ENCODE measurements around the gene CENPU.
"Not testable (repeated sequence)": the region's sequence is repeated elsewhere in the genome, so short reads cannot be mapped to it uniquely, and the experiment has no call there.

Gene CENPU

DNA sequence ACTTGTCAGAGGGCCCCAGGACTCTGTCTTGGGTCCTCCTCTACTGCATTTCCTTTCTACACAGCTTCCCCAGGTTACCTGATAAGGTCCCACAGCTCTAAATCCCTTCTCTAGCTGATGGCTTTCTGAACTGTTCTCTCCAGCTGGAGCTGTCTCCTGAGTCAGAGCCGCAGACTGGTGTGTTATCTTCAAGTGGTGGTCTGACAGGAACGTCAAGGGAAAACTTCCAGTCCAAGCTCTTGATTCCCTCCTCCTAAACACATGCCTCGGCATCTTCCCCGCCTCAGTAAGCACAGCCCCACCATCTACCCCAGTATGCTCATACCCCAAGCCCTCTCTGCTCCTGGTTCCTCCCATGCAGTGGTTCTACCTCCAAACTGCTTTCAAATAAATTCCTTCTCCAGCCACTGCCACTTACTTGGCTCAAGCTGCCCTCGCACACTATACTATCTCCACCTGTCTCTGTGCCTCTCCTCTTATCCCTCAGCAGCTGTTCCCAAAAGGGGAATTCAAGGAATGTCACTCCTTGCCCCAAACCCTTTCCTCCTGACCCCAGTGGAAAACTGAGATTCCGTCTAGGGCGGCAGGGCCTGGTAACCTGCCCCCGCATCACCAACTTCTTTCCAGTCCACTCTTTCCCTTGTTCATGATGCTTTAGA is 17.2 kb upstream of the CENPU start:
- no peak for DNase-seq

DNA sequence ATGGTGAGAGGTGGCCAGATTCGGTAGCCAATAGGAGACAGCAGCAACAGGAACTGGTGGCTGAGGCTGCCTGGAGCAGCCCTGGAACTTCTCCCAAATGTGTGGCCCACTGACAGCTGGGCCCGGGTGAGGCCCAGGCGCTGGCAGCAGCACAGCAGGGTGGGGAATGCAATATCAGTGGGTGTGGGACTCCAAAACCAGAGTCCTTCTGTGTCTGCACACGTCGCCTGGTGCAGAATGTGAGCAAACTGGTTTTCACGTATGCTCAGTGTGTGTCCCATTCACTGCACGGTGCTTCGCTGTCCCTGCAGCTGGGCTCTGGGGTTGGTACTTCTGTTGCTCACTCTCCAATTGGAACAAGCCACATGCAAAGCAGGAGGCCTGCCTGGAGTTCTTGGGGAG is 14.4 kb upstream of the CENPU start:
- DNase-seq = no peak

DNA sequence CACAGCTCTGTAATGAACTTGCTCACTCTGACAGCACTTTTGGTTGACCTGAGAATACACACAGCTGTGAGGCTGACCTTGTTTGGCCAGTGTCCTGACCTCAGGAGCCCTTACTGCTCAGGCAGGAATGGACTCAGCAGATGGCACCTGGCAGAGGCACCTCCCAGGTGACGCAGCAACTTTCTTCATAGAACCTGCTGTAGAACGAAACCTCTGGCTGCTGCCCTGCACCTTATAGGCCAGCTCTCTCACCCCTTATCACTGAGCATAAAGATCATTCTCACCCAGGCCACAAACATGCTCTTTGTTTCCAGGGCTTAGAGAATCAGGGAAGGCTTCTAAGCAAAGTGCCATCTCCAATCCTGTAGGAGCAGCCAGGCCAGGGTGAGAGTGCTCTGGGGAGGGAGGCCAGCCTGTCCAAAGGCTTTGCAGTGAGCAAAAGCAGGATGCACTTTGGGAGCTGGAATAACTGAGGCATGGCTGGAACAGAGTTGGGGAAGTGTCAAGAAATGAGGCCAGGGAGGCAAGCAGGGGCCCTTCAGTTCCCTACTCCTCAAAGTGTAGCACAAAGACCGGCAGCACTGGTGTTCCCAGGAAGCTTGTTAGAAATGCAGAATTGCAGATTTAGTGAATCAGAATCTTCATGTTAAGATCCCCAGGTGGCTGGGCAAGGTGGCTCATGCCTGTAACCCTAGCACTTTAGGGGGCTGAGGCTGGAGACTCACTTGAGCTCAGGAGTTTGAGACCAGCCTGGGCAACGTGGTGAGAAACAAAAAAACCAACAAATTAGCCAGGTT is 13.3 kb upstream of the CENPU start:
- no peak for DNase-seq

GRCh38 chr4:184745831-184746795 is 12.2 kb upstream of the CENPU start:
- no peak for DNase-seq

GRCh38 chr4:184744236-184744635 is 10.3 kb upstream of the CENPU start:
- DNase-seq = no peak

DNA sequence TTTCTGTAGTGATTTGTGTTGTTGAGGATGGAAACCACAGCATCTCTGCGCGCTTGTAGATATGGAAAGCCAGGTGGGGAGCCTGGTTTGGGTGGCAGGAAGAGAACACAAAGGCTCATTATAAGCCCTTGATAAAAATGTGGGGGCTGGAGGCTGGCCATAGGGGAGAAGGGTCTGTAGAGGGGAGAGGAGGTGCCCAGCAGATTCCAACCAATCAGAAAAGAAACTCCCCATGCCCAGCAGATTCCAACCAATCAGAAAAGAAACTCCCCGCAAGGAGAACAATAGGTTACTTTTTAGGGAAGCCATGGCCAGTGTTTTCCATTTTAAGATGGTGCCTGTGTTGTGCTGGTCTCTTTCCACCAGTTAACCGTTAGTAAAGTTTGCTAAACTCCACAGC is 9.8 kb upstream of the CENPU start:
- no peak for DNase-seq

DNA sequence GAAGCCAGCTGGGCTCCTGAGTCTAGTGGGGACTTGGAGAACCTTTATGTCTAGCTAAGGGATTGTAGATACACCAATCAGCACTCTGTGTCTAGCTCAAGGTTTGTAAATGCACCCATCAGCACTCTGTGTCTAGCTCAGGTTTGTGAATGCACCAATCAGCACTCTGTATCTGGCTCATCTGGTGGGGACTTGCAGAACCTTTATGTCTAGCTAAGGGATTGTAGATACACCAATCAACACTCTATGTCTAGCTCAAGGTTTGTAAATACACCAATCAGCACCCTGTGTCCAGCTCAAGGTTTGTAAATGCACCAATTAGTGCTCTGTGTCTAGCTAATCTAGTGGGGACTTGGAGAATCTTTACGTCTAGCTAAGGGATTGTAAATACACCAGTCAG is 7.8 kb upstream of the CENPU start:
- not testable (repeated sequence) for DNase-seq

DNA sequence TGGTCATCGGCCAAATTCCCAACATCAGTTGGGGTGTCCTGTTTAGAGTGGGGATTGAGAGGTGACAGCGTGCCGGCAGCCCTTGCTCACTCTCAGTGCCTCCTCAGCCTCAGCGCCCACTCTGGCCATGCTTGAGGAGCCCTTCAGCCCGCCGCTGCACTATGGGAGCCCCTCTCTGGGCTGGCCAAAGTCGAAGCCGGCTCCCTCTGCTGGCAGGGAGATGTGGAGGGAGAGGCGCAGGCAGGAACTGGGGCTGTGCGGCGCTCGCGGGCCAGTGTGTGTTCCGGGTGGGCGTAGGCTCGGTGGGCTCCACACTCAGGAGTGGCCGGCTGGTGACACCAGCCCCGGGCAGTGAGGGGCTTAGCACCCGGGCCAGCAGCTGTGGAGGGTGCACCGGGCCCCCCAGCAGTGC is 7.1 kb upstream of the CENPU start:
- no peak for DNase-seq

- not testable (repeated sequence) for DNase-seq
Measured at GRCh38 chr4:184739575-184739974, 5.7 kb upstream of the CENPU start.

GRCh38 chr4:184734758-184735157 is 862 bp upstream of the CENPU start:
- DNase-seq = no peak

- no peak for DNase-seq
Measured at GRCh38 chr4:184732126-184732525, 1.8 kb downstream of the CENPU start.

- no peak for DNase-seq
Measured at GRCh38 chr4:184731056-184731455, 2.8 kb downstream of the CENPU start.

DNA sequence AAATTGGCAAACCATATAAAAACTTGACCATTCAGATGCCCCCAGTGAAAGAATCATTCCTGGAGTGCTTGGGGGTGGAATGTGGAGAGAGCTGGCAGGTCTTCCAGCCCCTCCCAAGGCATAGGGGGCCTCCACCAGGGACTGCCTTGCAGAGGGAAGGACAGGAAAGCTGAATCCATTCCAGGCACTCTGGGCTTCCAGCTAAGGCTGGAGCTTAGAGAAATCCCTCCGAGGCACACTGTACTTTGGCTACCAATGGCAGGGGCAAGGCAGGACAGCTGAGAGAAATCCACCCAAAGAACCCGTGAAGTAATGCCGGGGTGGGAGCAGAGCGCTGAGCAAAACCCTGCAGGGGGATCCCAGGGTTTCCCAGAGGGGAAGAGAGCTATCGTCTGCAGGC is 4.0 kb downstream of the CENPU start:
- no peak for DNase-seq

GRCh38 chr4:184728858-184729257 is 5.0 kb downstream of the CENPU start:
- DNase-seq = no peak

GRCh38 chr4:184727430-184727829 is 6.5 kb downstream of the CENPU start:
- DNase-seq = no peak

DNA sequence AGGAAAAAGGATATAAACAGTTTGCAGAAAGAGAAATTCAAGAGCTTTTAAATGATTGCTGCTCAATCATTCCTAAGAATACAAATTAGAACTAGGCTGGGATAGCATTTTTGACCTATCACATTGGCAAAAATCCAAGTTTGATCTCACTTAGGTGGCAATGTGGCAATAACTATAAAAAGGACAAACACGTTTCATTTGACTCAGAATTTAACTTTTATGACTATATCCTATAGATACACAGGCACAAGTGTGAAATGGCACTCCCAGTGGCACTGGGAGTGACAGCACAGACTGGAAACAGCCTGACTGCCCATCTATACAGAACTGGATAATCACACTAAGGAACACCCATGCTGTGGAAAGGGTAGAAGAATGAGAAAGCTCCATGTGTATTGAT is 11.1 kb downstream of the CENPU start:
- DNase-seq = no peak

GRCh38 chr4:184721254-184721653 is 12.6 kb downstream of the CENPU start:
- no peak for DNase-seq

DNA sequence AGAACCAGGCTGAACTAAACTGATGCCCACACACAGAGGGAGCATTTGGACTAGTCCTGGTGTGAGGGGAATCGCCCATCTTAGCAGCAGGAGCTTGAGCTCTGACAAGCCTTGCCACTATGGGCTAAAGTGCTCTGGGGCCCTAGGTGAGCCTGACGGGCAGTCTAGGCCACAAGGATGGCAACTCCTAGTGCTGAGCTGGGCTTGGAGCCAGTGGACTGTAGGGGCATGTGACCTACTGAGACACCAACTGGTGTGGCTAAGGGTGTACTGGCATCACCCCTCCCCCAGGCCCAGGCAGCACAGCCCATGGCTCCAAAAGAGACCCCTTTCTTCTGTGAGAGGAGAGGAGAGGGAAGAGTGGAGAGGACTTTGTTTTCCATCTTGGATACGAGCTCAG is 14.5 kb downstream of the CENPU start:
- DNase-seq = no peak

GRCh38 chr4:184715526-184715925 is 18.4 kb downstream of the CENPU start:
- DNase-seq = no peak

DNA sequence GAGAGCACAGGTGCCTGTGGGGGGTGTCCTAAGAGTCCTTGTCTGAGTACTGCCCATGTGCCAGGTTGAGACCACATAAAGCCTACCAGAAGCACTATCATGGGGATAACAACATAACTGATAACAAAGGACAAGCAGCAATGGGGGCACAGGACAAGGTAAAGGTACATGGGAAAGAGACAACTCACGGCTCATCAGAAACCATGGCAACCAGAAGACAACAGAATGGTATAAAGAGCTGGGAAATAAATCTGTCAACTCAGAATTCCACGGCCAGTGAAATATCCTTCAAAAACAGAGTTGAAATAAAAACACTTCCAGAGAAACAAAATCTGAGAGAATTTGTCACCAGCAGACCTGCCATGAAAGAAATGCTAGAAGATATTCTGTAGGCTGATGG is 20.0 kb downstream of the CENPU start:
- no peak for DNase-seq

DNA sequence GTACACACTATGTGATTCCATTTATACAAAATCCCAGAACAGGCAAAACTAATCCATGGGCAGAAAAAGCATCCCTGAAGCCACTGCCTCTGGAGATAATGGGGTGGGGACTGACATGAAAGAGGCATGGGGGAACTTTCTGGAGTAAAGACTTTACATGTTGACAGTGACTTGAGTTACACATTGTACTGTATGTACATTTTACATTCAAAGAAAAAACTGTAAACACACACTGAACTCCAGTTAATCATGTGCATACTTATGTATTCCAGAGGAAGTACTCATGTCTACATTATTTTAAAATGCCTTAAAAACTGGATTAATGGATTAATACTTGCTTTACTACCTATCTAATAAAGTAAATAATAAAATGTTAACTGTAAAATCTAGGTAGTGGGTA is 21.6 kb downstream of the CENPU start:
- DNase-seq = no peak

DNA sequence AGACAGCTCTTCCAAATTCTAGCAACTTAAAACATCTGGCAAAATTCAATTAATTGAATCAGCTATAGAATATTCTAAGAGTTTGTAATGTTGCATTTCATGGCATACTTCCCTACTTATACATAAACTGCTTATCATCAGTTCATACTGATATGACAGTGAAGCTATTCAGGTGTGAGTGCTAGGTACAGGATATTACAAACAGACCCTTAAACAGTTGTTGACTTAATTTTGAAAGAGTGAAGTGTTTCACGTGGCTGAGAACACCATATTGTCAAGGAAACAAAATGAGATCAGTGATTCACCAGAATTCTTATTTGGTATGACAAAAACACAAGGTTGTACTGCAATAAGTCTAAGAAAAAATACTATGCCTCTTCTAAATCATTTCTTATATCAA is 27.4 kb downstream of the CENPU start:
- no peak for DNase-seq

DNA sequence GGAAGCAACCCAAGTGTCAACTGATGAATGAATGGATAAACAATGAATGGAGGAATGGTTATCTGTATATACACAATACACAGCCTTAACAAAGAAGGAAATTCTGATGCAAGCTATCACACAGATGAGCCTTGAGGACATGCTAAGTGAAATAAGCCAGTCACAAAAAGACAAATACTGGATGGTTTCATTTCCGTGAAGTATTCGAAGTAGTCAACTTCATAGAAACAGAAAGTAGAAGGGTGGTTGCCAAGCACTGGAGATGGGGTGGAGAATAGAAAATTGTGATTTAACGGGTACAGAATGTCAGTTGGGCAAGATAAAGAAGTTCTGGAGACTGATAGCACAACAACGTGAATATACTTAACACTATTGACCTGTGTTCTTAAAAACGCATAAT is 28.2 kb downstream of the CENPU start:
- no peak for DNase-seq

DNA sequence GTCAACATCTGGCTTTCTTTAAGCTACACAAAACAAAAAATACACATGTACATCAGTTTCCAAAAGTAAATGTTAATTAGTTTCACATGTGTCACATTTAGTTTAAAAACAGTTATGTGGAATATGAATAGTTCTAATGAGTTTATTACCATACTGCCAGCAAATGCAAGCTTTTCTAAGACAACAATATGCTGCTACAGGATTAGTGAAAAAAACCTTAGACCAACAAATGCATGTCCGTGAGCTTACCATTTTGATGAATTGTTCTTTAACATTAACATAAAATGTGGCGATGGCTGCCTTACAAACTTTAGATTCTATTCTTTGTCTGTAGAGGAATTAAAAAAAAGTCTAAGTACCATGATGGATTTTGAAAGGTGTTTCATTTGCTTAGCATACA is 31.8 kb downstream of the CENPU start:
- DNase-seq = no peak
